ENCODE data around the gene TBC1D2B.

DNA sequence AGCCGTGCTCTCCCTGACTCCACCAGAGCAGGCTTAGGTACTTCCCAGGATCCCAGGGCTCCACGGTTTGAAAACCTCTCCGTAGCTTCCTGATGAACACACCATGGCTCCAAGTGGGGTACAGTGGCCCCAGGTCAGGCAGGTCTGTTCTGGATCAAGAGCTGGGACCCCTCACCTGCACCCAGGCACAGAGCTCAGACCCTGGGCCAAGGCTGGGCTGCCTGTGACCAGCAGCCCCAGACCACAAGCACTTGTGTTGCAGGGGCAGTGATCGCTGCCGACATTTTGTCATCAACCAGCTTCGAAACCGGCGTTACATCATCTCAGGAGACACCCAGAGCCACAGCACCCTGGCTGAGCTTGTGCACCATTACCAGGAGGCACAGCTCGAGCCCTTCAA is 20.2 kb upstream of the TBC1D2B start:
- TF ChIP-seq POLR2A (IDR thresholded peaks at IDR 0.05): no peak
- TF ChIP-seq, protein P1, sequence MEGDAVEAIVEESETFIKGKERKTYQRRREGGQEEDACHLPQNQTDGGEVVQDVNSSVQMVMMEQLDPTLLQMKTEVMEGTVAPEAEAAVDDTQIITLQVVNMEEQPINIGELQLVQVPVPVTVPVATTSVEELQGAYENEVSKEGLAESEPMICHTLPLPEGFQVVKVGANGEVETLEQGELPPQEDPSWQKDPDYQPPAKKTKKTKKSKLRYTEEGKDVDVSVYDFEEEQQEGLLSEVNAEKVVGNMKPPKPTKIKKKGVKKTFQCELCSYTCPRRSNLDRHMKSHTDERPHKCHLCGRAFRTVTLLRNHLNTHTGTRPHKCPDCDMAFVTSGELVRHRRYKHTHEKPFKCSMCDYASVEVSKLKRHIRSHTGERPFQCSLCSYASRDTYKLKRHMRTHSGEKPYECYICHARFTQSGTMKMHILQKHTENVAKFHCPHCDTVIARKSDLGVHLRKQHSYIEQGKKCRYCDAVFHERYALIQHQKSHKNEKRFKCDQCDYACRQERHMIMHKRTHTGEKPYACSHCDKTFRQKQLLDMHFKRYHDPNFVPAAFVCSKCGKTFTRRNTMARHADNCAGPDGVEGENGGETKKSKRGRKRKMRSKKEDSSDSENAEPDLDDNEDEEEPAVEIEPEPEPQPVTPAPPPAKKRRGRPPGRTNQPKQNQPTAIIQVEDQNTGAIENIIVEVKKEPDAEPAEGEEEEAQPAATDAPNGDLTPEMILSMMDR (IDR thresholded peaks at IDR 0.05): no peak

Data from heart left ventricle (tissue), 13 donors.